Stimulated activated CD8-positive, alpha-beta memory T cell treated with anti-CD3 and anti-CD28 coated beads, Interleukin-7, amount 100 ng/mL, for 48 hours (primary cell): ENCODE data around the gene RRM2.

Experiments
- DNase-seq, 2 donors: peaks; one replicate each; pipeline ENCODE4 v3.0.0-alpha.2; 2020; ENCODE audit warnings: low read depth in 1 of 2; ENCODE audit errors: extremely low read depth in 1 of 2

The RRM2 gene

DNA sequence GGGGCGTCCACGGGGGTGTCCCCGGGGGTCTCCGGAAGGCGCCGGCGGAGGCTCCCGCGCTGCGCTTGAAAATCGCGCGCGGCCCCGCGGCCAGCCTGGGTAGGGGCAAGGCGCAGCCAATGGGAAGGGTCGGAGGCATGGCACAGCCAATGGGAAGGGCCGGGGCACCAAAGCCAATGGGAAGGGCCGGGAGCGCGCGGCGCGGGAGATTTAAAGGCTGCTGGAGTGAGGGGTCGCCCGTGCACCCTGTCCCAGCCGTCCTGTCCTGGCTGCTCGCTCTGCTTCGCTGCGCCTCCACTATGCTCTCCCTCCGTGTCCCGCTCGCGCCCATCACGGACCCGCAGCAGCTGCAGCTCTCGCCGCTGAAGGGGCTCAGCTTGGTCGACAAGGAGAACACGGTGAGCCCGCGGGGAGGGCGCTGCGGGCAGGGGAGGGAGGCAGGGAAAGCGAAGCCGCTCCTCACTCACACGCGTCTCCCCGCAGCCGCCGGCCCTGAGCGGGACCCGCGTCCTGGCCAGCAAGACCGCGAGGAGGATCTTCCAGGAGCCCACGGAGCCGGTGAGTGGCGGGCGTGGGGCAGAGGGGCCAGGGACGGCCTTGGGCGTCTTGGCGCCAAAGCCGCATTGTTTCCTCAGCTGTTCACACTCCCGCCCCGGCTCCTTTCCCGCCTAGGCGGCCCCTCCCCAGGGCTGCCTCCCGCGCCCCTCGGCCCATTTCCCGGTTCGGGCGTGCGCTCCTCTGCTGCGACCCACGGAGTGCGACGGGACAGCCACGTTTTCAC is at the start of gene RRM2:
Gene RRM2 (plus strand): TSS at position 240 of the 781 bp plus-strand sequence. CDS start 60 bp downstream, at position 300.
- peak; percentile 90 to 95 for DNase-seq

DNA sequence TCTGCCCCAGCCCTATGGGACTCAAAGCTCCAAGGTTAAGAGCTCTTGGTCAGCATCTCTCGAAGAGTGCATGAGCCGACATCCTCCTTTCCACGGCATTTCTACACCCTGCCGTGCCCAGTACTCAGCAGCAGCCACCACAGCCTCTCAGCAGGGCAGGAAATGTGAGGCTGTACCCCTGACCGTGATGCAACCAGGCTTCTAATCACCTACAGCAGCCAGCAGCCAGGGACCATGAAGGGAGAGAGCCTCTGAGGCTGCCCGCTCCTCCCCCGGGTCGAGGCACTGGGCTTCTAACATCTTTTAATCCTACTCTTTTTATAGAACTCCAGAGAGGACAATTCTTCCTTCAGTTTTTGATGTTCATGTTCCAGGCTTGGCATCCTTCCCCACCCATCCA is 48.8 kb upstream of the RRM2 start:
- no peak for DNase-seq

DNA sequence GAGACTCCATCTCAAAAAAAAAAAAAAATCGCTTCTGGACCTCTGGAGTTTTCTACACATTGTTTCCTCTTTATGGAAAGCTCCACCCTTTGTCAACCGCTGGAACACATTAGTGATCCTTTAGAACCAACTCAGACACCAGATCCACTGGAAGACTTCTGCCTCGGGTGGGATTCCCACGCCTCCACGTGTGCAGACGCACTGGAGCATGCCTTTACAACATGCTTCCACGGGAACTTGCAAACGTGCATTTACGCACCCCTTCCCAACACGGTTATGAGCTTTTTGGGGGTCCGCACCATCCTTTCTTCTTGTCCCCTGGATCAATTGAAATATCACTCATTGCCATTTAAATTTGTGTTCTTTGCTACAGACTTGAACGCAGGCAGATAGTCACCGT is 47.4 kb upstream of the RRM2 start:
- no peak for DNase-seq

DNA sequence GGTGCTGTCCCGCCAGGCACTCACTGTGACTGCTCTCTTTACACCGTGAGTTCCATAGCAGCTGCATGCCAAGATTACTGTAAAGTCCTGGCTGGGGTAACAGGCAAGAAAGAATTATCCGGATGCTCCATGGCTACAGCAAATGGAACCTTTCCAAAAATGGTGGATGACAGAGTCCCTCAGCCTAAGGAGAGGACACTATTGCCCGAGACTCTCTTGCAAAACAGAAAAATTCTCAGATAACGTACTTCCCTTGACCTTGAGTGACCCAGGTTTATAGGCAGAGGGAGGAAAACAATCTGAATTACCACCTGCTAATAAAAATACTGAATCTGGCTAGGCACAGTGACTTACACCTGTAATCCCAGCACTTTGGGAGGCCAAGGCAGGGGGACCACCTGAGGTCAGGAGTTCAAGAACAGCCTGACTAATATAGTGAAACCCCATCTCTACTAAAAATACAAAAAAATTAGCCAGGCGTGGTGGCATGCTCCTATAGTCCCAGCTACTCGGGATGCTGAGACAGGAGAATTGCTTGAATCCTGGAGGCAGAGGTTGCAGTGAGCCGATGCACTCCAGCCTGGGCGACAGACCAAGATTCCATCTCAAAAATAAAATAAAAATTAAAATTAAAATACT is 46.8 kb upstream of the RRM2 start:
- DNase-seq: no peak

DNA sequence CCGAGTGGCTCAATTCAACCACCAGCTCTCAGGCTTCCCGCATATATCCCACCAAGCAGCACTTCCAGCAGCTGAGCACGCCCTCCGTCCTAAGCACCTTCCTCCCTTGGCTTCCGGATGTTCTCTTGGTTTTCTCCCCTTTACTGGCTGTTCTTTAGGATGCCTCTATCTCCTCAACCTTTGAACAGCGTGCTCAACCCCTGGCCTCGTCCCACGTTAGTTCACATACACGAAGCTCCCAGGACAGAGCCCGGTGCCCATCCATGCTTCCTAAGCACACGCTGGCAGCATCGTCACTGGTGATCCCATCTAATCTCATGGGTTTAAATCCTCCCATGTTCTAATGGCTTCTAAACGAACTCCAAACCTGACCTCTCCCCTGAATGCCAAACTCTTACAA is 46.0 kb upstream of the RRM2 start:
- DNase-seq: no peak

DNA sequence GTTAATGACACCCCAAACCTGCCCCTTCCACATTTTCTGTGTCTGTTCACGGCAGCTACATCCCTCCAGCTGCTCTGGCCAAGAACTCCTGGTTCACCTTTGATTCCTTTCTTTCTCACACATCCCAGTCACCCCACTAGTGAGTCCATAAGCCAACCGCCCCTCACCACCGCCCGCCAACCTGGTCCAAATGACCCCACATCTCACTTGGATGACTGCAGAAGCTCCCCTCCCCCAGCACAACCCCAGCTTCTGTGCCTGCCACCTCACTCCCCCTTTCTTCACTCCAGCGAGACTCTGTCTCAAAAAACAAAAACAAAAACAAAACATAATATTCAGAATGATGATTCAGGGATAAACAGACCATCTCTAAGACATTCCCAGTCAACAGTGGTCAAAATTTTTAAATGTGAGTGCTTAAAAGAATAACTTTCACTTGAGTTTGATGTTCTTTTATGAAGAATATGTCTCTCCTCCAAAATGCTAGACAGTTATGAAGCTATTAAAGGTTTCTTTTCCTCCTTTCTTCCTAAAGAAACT is 45.5 kb upstream of the RRM2 start:
- no peak for DNase-seq

DNA sequence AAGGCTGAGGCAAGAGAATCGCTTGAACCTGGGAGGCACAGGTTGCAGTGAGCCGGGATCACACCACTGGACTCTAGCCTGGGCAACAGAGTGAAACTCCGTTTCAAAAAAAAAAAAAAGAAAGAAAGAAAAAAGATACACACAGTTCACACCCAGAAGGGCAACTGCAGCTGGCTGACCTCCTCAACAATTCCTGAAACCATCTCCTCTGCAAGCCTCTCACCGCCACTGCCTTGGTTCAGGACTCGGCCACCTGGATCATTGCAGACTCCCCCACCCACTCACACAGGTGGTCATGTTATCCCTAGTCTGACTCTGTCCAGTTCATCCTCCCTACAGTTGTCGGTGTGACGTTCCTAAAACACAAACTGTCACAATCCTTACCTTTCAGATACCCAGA is 44.5 kb upstream of the RRM2 start:
- DNase-seq: no peak

DNA sequence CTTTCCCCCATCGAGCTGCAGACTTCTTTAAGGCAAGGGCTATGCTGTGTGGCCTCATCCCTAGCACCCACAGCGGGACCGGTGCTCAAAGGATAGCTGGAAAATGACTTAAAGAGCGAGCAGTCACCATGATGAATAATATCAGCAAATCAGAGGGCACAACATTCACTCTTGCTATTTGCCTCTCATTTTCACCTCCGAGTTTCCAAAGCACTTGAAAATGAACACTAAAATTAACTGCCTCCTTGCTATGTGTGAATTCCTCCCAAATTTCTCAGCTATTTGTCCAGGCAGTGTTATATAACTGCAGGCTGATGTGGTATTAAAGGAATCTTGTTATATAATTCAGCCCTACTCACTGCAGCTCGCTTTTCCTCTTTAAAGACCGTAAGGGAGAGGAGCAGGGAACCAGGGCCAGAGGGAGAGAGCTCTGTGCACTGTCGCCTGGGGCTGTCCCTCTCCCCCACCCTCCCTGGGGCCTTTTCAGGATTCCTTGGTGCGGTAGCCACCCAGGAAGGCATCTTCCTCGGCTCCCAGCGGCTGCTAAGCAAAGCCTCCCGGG is 43.8 kb upstream of the RRM2 start:
- no peak for DNase-seq

DNA sequence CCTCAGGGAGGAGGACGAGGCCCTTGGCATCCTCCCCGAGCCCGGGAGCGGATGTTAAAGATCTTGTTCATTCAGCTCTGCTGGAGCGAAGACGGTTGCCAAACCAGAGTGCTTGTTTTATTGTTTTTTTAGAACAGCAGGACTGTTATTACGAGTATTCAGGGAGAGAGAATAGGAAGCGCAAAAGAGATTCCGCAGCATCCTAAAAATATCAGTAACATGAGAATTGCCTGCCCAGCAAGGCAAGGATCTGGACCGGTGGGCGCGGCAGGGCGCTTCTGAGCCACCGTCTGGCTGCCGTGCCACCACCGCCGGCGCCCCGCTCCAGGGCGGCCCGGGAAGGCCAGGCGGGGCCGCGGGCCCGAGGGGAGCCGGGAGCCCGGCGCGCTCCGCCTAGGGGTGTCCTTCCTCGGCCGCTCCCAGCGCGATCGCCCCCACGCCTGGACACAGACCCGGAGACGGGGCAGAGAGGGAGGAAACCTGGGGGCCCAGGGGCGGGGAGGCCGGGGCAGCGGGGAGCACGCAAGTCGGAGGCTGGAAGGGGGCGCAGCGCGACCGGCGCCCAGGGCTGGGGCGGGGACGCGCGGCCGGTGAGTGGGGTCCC is 43.2 kb upstream of the RRM2 start:
- no peak for DNase-seq

DNA sequence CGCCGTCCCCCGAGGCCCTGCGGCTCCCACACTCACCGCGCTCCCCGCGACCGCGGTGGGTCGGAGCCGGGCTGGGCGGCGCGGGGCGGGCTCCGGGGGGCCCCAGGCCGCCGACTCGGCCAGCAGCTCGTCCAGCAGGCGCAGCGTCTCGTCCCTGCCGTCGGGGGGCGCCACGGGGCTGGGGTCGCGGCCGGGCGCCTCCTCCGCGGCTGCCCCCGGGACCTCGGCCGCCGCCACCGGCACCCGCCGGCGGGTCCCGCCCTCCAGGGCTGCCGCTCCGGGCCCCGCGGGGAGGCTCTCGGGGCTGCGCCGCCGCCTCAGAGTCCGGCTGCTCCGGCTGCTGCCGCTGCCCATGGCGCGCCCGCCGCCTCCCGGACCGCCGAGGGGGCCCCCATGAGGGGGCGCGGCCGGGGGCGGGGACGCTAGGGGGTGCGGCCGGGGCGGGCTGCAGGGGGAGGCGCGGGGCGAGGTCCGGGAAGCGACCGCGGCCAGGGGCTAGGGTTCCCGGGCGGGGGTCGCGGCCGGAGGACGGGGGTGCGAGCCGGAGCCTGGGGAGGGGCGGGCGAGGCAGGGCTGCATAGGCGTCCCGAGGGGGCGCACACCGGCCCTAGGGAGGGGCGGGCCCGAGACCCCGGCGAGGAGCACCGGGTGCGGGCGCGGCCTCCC is 42.5 kb upstream of the RRM2 start, which contains the start of gene CYS1:
Gene CYS1 (minus strand): TSS at position 542 of the 666 bp plus-strand sequence. CDS start 188 bp downstream, at position 354.
- no peak for DNase-seq

DNA sequence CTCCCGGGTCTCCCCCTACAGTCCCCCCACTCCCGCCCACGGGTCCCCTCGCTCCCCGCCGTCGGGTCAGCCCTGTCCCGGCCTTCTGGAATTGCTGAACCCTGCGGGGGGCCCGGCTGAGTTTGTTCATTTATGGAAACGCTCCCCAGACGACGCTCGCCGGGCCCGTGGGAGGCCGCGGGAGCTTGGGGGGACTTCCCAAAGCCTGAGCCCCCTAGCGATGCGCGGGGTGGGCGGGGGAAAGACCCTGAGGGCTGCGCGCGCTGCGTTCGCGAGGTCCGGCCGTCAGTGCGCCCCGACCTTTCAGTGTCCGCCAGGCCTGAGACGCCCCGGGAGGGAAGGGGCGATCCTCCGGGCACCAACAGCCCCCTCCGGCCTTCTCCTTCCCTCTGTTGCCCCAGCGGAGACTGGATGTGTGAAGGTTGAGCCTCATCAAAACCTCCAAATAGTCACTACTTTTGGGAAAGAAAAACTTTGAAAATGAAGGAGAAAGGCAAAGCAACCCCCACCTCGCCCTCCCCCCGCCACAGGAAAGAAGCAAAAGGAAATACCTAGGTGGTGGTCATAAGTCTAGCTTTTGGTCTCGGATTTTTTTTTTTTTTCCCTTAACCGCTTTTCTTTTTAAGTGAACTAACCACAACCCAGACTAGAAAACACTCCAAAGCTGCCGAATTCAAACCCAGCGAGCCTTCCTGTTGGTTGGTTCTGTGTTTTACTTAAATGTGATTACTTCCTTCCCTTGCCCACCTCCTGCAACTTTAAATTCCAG is 41.8 kb upstream of the RRM2 start:
- no peak for DNase-seq

DNA sequence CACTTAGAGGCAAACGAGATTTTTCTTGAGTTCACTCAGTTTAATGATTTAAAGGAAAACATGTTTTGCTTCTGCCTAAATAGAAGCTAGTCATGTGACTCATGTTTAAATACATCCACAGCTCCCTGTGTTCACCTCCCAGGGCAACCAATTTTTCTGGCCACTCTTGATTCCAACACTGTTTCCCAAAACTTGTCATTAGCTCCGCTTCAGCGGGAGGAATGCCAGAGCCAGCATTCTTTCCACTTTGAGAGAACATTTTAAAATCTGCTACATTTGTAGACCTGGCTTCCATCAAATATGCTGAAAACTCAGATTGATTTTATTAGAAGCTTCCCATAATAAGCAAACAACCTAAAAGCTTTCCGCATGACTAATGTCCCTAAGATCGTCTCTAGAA is 39.5 kb upstream of the RRM2 start:
- no peak for DNase-seq

DNA sequence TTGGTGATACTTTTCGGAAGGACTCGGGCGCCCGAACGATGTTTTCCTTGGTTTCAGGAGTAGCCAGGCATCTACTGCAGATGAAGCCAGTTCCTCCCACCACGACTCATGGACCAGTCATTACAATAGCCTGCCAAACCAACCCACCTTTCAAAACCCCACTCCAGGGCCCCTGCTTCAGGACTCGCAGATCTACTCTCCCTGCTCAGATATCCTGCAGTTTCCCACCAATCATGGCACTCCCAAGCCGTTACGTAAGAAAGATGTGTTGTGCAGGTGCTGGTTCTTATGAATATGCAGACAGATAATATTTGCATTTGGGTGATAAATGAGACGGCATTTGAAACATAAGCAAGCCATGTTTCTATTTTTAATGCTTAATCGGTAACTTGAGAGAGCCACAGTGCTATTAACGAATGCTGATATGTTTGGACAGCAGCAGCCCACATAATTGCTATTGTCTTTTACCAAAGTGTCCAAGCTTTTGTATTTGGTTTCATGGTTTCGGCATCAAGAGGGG is 38.8 kb upstream of the RRM2 start:
- DNase-seq: no peak

DNA sequence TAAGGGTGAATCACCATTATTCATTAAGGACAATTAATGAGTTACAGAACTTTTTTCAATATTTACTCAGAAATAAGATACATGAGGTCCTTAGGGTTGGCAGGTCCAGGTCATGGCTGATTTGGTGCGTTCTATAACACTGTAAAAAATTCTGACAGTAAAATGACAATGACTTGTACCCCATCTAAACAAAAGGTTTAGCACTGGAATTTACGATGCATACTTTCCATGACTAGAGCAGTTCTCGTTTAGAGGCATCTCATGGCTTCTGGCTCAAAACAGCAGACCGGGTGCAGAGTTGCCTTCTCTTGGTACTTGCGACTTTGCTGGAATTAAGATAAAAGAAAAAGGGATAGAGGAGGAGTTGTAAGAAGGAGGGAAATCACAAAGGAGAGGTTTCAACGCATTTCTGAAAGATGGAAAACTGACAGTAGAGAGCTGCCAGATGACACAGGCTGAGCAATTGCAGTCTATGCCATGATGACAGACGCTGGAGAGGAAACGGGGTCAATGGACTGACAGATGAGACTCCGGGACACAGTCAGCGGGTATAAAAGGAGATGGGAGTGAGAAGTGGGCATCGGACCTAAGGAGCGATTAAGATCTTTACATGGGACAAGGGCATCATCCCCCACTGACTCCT is 38.2 kb upstream of the RRM2 start:
- DNase-seq: no peak

DNA sequence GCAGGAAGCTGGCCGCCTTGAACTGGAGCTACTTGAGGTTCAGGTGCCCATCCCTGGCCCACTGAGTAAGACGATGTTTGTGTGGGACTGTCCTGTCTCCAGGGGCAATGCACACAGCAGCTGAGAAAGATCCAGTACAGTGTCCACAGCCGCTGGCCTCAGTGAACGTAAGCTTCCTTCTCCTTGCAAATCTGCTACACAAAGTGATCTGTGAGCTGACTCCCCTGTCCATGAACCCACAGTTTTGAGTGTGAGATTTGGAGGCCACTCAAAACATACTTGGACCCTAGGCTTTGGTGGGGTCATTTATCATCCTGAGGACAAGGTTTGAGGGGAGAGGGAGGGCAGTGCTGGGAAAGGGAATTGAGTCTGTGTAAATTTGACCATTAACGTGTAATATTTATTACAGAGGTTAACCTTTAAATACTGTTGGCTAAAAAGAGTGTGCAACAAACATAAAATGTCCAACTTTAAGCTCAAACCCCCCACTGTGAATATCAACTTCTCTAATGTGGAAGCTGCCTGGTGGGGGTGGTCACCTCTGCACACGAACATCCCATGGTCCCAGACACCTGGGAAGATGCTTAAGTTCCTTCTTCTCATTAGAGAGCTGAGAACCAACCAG is 37.4 kb upstream of the RRM2 start:
- no peak for DNase-seq

DNA sequence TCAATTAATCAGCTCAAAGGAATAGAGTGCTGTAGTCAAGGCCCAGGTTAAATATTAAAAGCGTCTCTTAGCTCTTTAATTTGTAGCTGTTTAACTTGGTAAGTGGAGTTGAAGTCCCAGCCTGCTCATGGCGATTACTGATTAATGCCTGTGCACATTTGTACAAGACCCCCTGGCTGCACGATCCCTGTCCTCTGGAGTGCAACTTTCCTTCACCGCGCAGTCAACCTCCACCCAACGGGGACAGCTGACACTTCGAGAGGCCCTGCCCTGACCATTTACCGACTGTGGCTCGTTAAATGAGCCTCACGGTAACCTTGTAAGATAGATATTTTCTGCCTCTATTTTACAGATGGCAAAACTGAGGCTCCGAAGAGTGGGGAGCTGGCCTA is 36.9 kb upstream of the RRM2 start:
- no peak for DNase-seq

DNA sequence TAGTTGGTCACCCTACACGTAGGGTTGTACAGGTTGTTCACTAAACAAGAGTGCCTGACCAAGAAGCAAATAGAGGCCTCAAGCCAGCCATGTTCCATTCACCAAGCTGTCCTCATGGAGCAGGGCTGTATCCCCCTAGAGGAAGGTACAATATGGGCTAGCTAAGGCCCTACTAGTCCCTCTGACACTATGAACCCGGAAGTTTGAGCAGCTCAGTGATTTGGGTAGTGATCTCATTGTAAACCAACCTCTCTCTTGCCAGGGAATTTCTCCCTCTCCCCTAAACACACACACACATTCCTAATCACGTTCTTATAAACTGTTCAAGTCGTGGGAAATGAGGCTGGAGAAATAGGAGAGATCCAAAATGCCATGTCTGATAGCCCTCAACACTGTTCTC is 35.6 kb upstream of the RRM2 start:
- DNase-seq: no peak

DNA sequence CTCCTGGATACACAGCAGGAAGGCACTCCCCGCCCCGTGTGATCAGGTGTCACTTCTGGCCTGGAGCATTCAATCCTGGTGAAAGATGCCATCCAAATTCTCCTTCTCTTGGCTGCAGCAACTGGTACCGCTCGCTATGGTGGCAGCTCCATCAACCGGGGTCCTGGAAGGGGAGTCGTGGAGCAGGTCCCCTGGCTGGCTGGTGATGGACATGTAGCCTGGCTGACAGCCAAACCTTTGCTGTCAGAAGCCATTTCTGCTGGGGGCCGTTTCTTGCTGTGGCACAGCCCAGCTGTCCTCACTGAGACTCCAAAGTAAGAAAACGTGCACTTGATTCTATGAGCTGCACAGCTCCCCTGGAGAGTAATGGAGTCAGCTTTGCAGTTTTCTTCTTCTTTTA is 35.2 kb upstream of the RRM2 start:
- no peak for DNase-seq

DNA sequence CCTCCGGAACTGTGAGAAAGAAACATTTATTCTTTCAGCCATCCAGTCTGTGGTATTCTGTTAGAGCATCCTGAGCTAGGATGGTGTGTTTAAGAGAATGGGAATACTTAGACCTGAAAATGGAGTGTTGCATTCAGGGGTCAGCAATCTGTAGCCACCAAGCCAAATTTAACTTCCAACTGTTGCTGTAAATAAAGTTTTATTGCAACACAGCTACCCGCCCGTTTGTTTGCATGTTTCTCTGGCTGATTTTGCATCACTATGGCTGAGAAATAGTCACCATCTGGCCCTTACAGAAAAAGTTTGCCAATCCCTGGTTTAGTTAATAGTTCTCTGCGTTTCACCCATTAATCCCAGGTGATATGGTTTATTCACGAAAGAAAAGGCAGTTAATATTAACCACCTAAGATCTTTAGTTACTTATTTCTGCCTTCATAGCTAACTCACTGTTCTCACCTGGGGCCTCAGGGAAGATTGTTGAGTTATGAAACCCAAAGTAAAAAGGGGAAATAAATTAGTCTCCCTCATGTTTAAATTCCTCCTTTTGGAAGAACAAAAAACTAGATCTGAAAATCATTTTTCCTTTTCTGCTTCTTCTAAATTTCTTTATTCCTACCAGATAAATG is 32.9 kb upstream of the RRM2 start:
- no peak for DNase-seq
